SK-N-SH (cell line): ENCODE data around the gene SLC50A1. TPM values are rescaled to one million over a fixed set of nuclear protein-coding genes. Genes with fewer than 3 reads are reported as not detected.
A peak's percentile ranks its signal among the peaks of the same experiment; 100 is the strongest.

ENCODE experiments used
- CTCF ChIA-PET: fragments of 300-600, 350-600 bp; formaldehyde crosslinking; extraction: SDS; loops from one replicate; lab custom pipeline; 2021; lab: Yijun Ruan, JAX
- POLR2A ChIA-PET: fragments of 350-600 bp; sonication (Branson Sonifier 250); formaldehyde crosslinking; extraction: SDS; loops from one replicate; lab custom pipeline; 2020; ENCODE audit warnings: antibody characterized with exemption, inconsistent platforms; lab: Yijun Ruan, JAX
- DNase-seq: peaks from one replicate; pipeline ENCODE4 v3.0.0; 2012
- H2AFZ ChIP-seq: fragments of 200-600 bp; sonication (generic); 2 replicates; pipeline ENCODE4 v1.8.1; 2016; ENCODE audit warnings: antibody characterized with exemption, mild to moderate bottlenecking, low read depth
- H3F3A ChIP-seq: fragments of 200-600 bp; sonication (generic); replicated peaks from 2 replicates; pipeline ENCODE3; 2016; ENCODE audit warnings: antibody characterized with exemption, mild to moderate bottlenecking; ENCODE audit not compliant: insufficient read depth
- H3K27ac ChIP-seq, 2 experiments: fragments of 200-500 bp in 1 of 2; fragments of 200-600 bp in 1 of 2; sonication (Bioruptor generic) in 1 of 2; sonication (generic), shearing (Covaris generic) in 1 of 2; 2 replicates each; pipeline versions ENCODE4 v1.5.1 to v1.6.1; 2014 to 2016; ENCODE audit warnings: low read depth in 2 of 2, inconsistent platforms in 1 of 2, low read length in 1 of 2, mild to moderate bottlenecking in 1 of 2, mixed read lengths in 1 of 2
- H3K27me3 ChIP-seq: fragments of 200-600 bp; sonication (generic), shearing (Covaris generic); 2 replicates; pipeline ENCODE4 v1.6.1; 2016; ENCODE audit warnings: mixed run types; ENCODE audit not compliant: insufficient read depth
- H3K36me3 ChIP-seq, 2 experiments: fragments of 200-500 bp in 1 of 2; fragments of 200-600 bp in 1 of 2; sonication (Bioruptor generic) in 1 of 2; sonication (generic) in 1 of 2; replicated peaks in 1 of 2; 2 replicates each; pipeline versions ENCODE3 to v1.5.1; 2014 to 2016; ENCODE audit warnings: low read length in 1 of 2, mild to moderate bottlenecking in 1 of 2; ENCODE audit not compliant: insufficient read depth in 2 of 2, control insufficient read depth in 1 of 2
- H3K4me1 ChIP-seq, 2 experiments: fragments of 200-500 bp in 1 of 2; fragments of 200-600 bp in 1 of 2; sonication (Bioruptor generic) in 1 of 2; sonication (generic), shearing (Covaris generic) in 1 of 2; 2 replicates each; pipeline versions ENCODE4 v1.5.1 to v1.6.1; 2014 to 2016; ENCODE audit warnings: low read depth in 1 of 2, low read length in 1 of 2, mixed run types in 1 of 2; ENCODE audit not compliant: insufficient read depth in 2 of 2, control insufficient read depth in 1 of 2
- H3K4me2 ChIP-seq: fragments of 200-600 bp; sonication (generic), shearing (Covaris generic); 2 replicates; pipeline ENCODE4 v1.6.1; 2017; ENCODE audit warnings: mixed run types
- H3K4me3 ChIP-seq, 2 experiments: fragments of 200-500 bp in 1 of 2; fragments of 200-600 bp in 1 of 2; sonication (Bioruptor generic) in 1 of 2; sonication (generic), shearing (Covaris generic) in 1 of 2; 2 replicates each; pipeline versions ENCODE4 v1.5.1 to v1.8.1; 2014 to 2016; ENCODE audit warnings: low read depth in 2 of 2, inconsistent platforms in 1 of 2, low read length in 1 of 2, mild to moderate bottlenecking in 1 of 2, mixed read lengths in 1 of 2, moderate library complexity in 1 of 2
- H3K79me2 ChIP-seq: fragments of 200-600 bp; sonication (generic); 2 replicates; pipeline ENCODE4 v1.8.1; 2017; ENCODE audit warnings: mild to moderate bottlenecking; ENCODE audit not compliant: insufficient read depth
- H3K9ac ChIP-seq: fragments of 200-600 bp; sonication (generic); 2 replicates; pipeline ENCODE4 v1.6.1; 2017; ENCODE audit warnings: mixed run types
- H3K9me2 ChIP-seq: fragments of 200-600 bp; sonication (generic); 2 replicates; pipeline ENCODE4 v1.6.1; 2017; ENCODE audit warnings: mixed run types
- H3K9me3 ChIP-seq: fragments of 200-600 bp; sonication (generic); 2 replicates; pipeline ENCODE4 v1.6.1; 2017; ENCODE audit warnings: mixed run types, mild to moderate bottlenecking, moderate library complexity
- H4K20me1 ChIP-seq: fragments of 200-600 bp; sonication (generic); 2 replicates; pipeline ENCODE4 v1.6.1; 2017; ENCODE audit warnings: mild to moderate bottlenecking, mixed run types; ENCODE audit not compliant: insufficient read depth
- CHD2 ChIP-seq: fragments of 150-350 bp; IDR thresholded peaks from 2 replicates; pipeline ENCODE4 v1.6.1; 2018; ENCODE audit warnings: low read length; ENCODE audit not compliant: partially characterized antibody
- ELF1 ChIP-seq: IDR thresholded peaks from 2 replicates; pipeline ENCODE4 v1.4.0; 2012
- EZH2phosphoT487 ChIP-seq: fragments of 200-600 bp; sonication (generic); IDR thresholded peaks from 2 replicates; pipeline ENCODE4 v1.6.1; 2017; ENCODE audit warnings: low read depth, mixed run types, mild to moderate bottlenecking, antibody characterized with exemption, moderate library complexity, borderline replicate concordance
- FOSL2 ChIP-seq: IDR thresholded peaks from 2 replicates; pipeline ENCODE4 v1.4.0; 2012; ENCODE audit warnings: low read depth, mild to moderate bottlenecking, moderate library complexity, borderline replicate concordance
- GABPA ChIP-seq: IDR thresholded peaks from 2 replicates; pipeline ENCODE4 v1.4.0; 2012; ENCODE audit warnings: low read depth, mild to moderate bottlenecking
- GATA2 ChIP-seq: sonication (generic); formaldehyde crosslinking; IDR thresholded peaks from 2 replicates; pipeline ENCODE4 v1.5.0; 2020; ENCODE audit warnings: mild to moderate bottlenecking, missing genetic modification reagents
- MEF2A ChIP-seq: IDR thresholded peaks from 2 replicates; pipeline ENCODE4 v1.4.0; 2012; ENCODE audit warnings: low read depth, borderline replicate concordance
- NRF1 ChIP-seq: IDR thresholded peaks from 2 replicates; pipeline ENCODE4 v1.6.1; 2012; ENCODE audit warnings: low read depth, mild to moderate bottlenecking, low read length
- POLR2AphosphoS5 ChIP-seq: IDR thresholded peaks from 2 replicates; pipeline ENCODE4 v1.6.1; 2012; ENCODE audit warnings: low read depth, low read length
- RCOR1 ChIP-seq: fragments of 150-350 bp; IDR thresholded peaks from 2 replicates; pipeline ENCODE4 v1.6.1; 2017; ENCODE audit warnings: antibody characterized with exemption, low read length
- RFX5 ChIP-seq: IDR thresholded peaks from 2 replicates; pipeline ENCODE4 v1.6.1; 2012; ENCODE audit warnings: mild to moderate bottlenecking, improper control_type of control experiment, low read length
- RXRA ChIP-seq: IDR thresholded peaks from 2 replicates; pipeline ENCODE4 v1.4.0; 2012; ENCODE audit warnings: low read depth, mild to moderate bottlenecking, borderline replicate concordance
- SIN3A ChIP-seq: IDR thresholded peaks from 2 replicates; pipeline ENCODE4 v1.6.1; 2012; ENCODE audit warnings: low read depth, mild to moderate bottlenecking, low read length, moderate library complexity, borderline replicate concordance
- SMC3 ChIP-seq: IDR thresholded peaks from 2 replicates; pipeline ENCODE4 v1.6.1; 2012; ENCODE audit warnings: low read depth, low read length, improper control_type of control experiment
- TAF1 ChIP-seq: IDR thresholded peaks from 2 replicates; pipeline ENCODE4 v1.6.1; 2012; ENCODE audit warnings: low read depth, mild to moderate bottlenecking, low read length, moderate library complexity, borderline replicate concordance
- TCF12 ChIP-seq: IDR thresholded peaks from 2 replicates; pipeline ENCODE4 v1.4.0; 2012
- USF1 ChIP-seq: IDR thresholded peaks from 2 replicates; pipeline ENCODE4 v1.4.0; 2012; ENCODE audit warnings: low read depth, borderline replicate concordance
- YY1 ChIP-seq: IDR thresholded peaks from 2 replicates; pipeline ENCODE4 v1.4.0; 2012; ENCODE audit warnings: low read depth, mild to moderate bottlenecking
- WGBS: methylation state at CpG from one replicate; pipeline ENCODE4 v1.1.6; 2017; ENCODE audit warnings: low lambda C conversion rate; 5-methylcytosine and 5-hydroxymethylcytosine counted together
- polyA plus RNA-seq, 3 experiments: library from polyadenylated mRNA; depleted of rRNA; stranded (reverse); fragments of >200 nt; gene quantifications; 2 replicates each; pipeline ENCODE4 v1.2.3, GENCODE V29; 2012
- TF ChIP-seq, protein P1 (sequence below): IDR thresholded peaks from 2 replicates; pipeline ENCODE4 v1.4.0; 2012; ENCODE audit warnings: low read depth
- TF ChIP-seq, protein P2 (sequence below): IDR thresholded peaks from 2 replicates; pipeline ENCODE4 v1.6.1; 2012; ENCODE audit warnings: mild to moderate bottlenecking, low read depth, low read length, moderate library complexity
- TF ChIP-seq, protein P3 (sequence below): IDR thresholded peaks from 2 replicates; pipeline ENCODE4; 2012
- TF ChIP-seq, protein P4 (sequence below): fragments of 150-350 bp; IDR thresholded peaks from 2 replicates; pipeline ENCODE4 v1.6.1; 2016; ENCODE audit warnings: mild to moderate bottlenecking, low read depth, low read length
- TF ChIP-seq, protein P5 (sequence below): fragments of 200-600 bp; sonication (generic); IDR thresholded peaks from 2 replicates; pipeline ENCODE4 v1.6.1; 2017; ENCODE audit warnings: antibody characterized with exemption, mild to moderate bottlenecking, moderate library complexity

The SLC50A1 gene
- polyA plus RNA-seq, 1 of the 3 experiments (the other 2 are of a cell fraction): 58.4 TPM

GRCh38 chr1:155091071-155092051 lies 44.3 kb upstream of the SLC50A1 start:
- POLR2A ChIA-PET: interaction anchor here (0.7 to 1.6 kb wide), 7 partner anchors 21 to 153 kb away, joined by 3 to 8 read pairs (median 4); partner anchors contain the start of gene KRTCAP2
- H3K9ac ChIP-seq: no peak overlapping the region
- TF ChIP-seq RXRA: no peak
- TF ChIP-seq RFX5: no peak
- TF ChIP-seq ELF1: no peak
- no peak for TF ChIP-seq YY1
- 0 out of 2 replicates have a peak, but pooled peaks have one; percentile 41 for TF ChIP-seq USF1
- TF ChIP-seq SIN3A: no peak
- no peak for TF ChIP-seq MEF2A
- TF ChIP-seq POLR2AphosphoS5: no peak
- TF ChIP-seq CHD2: no peak
- TF ChIP-seq, protein P1, sequence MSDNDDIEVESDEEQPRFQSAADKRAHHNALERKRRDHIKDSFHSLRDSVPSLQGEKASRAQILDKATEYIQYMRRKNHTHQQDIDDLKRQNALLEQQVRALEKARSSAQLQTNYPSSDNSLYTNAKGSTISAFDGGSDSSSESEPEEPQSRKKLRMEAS: peak; percentile 84
- no peak for TF ChIP-seq TAF1
- no peak for TF ChIP-seq GATA2
- no peak for TF ChIP-seq GABPA
- TF ChIP-seq EZH2phosphoT487: no peak
- TF ChIP-seq, protein P2, sequence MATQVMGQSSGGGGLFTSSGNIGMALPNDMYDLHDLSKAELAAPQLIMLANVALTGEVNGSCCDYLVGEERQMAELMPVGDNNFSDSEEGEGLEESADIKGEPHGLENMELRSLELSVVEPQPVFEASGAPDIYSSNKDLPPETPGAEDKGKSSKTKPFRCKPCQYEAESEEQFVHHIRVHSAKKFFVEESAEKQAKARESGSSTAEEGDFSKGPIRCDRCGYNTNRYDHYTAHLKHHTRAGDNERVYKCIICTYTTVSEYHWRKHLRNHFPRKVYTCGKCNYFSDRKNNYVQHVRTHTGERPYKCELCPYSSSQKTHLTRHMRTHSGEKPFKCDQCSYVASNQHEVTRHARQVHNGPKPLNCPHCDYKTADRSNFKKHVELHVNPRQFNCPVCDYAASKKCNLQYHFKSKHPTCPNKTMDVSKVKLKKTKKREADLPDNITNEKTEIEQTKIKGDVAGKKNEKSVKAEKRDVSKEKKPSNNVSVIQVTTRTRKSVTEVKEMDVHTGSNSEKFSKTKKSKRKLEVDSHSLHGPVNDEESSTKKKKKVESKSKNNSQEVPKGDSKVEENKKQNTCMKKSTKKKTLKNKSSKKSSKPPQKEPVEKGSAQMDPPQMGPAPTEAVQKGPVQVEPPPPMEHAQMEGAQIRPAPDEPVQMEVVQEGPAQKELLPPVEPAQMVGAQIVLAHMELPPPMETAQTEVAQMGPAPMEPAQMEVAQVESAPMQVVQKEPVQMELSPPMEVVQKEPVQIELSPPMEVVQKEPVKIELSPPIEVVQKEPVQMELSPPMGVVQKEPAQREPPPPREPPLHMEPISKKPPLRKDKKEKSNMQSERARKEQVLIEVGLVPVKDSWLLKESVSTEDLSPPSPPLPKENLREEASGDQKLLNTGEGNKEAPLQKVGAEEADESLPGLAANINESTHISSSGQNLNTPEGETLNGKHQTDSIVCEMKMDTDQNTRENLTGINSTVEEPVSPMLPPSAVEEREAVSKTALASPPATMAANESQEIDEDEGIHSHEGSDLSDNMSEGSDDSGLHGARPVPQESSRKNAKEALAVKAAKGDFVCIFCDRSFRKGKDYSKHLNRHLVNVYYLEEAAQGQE: no peak
- TF ChIP-seq RCOR1: no peak
- TF ChIP-seq SMC3: peak; percentile 96
- no peak for TF ChIP-seq FOSL2
- TF ChIP-seq TCF12: no peak
- TF ChIP-seq, protein P3, sequence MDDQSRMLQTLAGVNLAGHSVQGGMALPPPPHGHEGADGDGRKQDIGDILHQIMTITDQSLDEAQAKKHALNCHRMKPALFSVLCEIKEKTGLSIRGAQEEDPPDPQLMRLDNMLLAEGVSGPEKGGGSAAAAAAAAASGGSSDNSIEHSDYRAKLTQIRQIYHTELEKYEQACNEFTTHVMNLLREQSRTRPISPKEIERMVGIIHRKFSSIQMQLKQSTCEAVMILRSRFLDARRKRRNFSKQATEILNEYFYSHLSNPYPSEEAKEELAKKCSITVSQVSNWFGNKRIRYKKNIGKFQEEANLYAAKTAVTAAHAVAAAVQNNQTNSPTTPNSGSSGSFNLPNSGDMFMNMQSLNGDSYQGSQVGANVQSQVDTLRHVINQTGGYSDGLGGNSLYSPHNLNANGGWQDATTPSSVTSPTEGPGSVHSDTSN: no peak
- TF ChIP-seq NRF1: no peak
- TF ChIP-seq, protein P4, sequence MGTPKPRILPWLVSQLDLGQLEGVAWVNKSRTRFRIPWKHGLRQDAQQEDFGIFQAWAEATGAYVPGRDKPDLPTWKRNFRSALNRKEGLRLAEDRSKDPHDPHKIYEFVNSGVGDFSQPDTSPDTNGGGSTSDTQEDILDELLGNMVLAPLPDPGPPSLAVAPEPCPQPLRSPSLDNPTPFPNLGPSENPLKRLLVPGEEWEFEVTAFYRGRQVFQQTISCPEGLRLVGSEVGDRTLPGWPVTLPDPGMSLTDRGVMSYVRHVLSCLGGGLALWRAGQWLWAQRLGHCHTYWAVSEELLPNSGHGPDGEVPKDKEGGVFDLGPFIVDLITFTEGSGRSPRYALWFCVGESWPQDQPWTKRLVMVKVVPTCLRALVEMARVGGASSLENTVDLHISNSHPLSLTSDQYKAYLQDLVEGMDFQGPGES: no peak
- TF ChIP-seq, protein P5, sequence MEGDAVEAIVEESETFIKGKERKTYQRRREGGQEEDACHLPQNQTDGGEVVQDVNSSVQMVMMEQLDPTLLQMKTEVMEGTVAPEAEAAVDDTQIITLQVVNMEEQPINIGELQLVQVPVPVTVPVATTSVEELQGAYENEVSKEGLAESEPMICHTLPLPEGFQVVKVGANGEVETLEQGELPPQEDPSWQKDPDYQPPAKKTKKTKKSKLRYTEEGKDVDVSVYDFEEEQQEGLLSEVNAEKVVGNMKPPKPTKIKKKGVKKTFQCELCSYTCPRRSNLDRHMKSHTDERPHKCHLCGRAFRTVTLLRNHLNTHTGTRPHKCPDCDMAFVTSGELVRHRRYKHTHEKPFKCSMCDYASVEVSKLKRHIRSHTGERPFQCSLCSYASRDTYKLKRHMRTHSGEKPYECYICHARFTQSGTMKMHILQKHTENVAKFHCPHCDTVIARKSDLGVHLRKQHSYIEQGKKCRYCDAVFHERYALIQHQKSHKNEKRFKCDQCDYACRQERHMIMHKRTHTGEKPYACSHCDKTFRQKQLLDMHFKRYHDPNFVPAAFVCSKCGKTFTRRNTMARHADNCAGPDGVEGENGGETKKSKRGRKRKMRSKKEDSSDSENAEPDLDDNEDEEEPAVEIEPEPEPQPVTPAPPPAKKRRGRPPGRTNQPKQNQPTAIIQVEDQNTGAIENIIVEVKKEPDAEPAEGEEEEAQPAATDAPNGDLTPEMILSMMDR: peak; percentile 91

More at GRCh38 chr1:155091071-155092051, 44.3 kb upstream of the SLC50A1 start:
- Histone ChIP-seq H3K4me1 (peaks cover 0 to 28% of the 10 kb centered on the region in 2 experiments; a peak in 1 of 4 replicates), H4K20me1 (no peaks in the 10 kb centered on the region), H3K9me3 (no peaks in the 10 kb centered on the region), H3F3A (peaks cover 18% of the 10 kb centered on the region), H3K4me3 (peak overlapping the region in 1 of 2 experiments; percentile 23; a peak in 1 of 4 replicates), H3K27ac (no peak overlapping the region), H3K79me2 (no peaks in the 10 kb centered on the region), H3K4me2 (no peak overlapping the region), H3K27me3 (no peaks in the 10 kb centered on the region), H3K36me3 (no peaks in the 10 kb centered on the region), H2AFZ (peak overlapping the region; percentile 60), H3K9me2 (no peaks in the 10 kb centered on the region)
- CTCF ChIA-PET: interaction anchor here (0.7 to 13.1 kb wide), 56 partner anchors 8 to 975 kb away, joined by 3 to 496 read pairs (median 6); partner anchors contain the start of genes ADAM15, DCST1, DCST2 and DPM3
- whole genome bisulfite sequencing: 29% methylated on average over 26 of the region's 29 CpGs
- peak; percentile 88 for DNase-seq
